HCT116 (cell line): ENCODE data around the gene PSME3IP1.

Experiments used
- CEBPB ChIP-seq: IDR thresholded peaks from 2 replicates; pipeline ENCODE4 v1.6.1; 2012; ENCODE audit warnings: low read depth
- CTCF ChIP-seq, 3 experiments: fragments of 200-600 bp in 1 of 3; sonication (generic) in 1 of 3; IDR thresholded peaks in 2 of 3; conservative IDR thresholded peaks in 1 of 3; 2 replicates each; pipeline ENCODE4 v1.5.1; 2012 to 2017; ENCODE audit warnings: low read depth in 2 of 3, low read length in 2 of 3, antibody characterized with exemption in 1 of 3, borderline replicate concordance in 1 of 3, control low read depth in 1 of 3, mild to moderate bottlenecking in 1 of 3, mixed read lengths in 1 of 3, mixed run types in 1 of 3, moderate library complexity in 1 of 3; ENCODE audit not compliant: insufficient read depth in 1 of 3
- EZH2phosphoT487 ChIP-seq: fragments of 200-600 bp; IDR thresholded peaks from 2 replicates; pipeline ENCODE4 v1.6.1; 2018; ENCODE audit warnings: antibody characterized with exemption, borderline replicate concordance
- JUND ChIP-seq: IDR thresholded peaks from 2 replicates; pipeline ENCODE4 v1.6.1; 2012
- POLR2A ChIP-seq: IDR thresholded peaks from 2 replicates; pipeline ENCODE4 v1.7.0; 2011; ENCODE audit warnings: borderline replicate concordance; ENCODE audit not compliant: insufficient read depth, insufficient read length; ENCODE audit errors: extremely low read depth
- POLR2AphosphoS5 ChIP-seq: IDR thresholded peaks from 2 replicates; pipeline ENCODE4 v1.6.1; 2011; ENCODE audit warnings: mild to moderate bottlenecking, low read depth, low read length, moderate library complexity
- YY1 ChIP-seq: IDR thresholded peaks from 2 replicates; pipeline ENCODE4 v1.6.1; 2011; ENCODE audit warnings: low read length, low read depth, moderate library complexity, mild to moderate bottlenecking; ENCODE audit not compliant: insufficient replicate concordance; ENCODE audit errors: extremely low read depth

GRCh38 chr16:57146040-57146647 lies 39.7 kb downstream of the PSME3IP1 start:
- TF ChIP-seq EZH2phosphoT487 = no peak
- no peak for TF ChIP-seq CTCF (IDR thresholded peaks at IDR 0.05 in 2 of 3, conservative IDR thresholded peaks at IDR 0.05 in 1 of 3; ENCODE audit: borderline replicate concordance in 1 of 3, insufficient read depth in 1 of 3, low read depth in 2 of 3, low read length in 2 of 3)
- TF ChIP-seq CEBPB = no peak
- no peak for TF ChIP-seq POLR2AphosphoS5
- no peak for TF ChIP-seq POLR2A
- TF ChIP-seq JUND = no peak
- no peak for TF ChIP-seq YY1
